Measurements from ENCODE around the gene NXPH4.

DNA sequence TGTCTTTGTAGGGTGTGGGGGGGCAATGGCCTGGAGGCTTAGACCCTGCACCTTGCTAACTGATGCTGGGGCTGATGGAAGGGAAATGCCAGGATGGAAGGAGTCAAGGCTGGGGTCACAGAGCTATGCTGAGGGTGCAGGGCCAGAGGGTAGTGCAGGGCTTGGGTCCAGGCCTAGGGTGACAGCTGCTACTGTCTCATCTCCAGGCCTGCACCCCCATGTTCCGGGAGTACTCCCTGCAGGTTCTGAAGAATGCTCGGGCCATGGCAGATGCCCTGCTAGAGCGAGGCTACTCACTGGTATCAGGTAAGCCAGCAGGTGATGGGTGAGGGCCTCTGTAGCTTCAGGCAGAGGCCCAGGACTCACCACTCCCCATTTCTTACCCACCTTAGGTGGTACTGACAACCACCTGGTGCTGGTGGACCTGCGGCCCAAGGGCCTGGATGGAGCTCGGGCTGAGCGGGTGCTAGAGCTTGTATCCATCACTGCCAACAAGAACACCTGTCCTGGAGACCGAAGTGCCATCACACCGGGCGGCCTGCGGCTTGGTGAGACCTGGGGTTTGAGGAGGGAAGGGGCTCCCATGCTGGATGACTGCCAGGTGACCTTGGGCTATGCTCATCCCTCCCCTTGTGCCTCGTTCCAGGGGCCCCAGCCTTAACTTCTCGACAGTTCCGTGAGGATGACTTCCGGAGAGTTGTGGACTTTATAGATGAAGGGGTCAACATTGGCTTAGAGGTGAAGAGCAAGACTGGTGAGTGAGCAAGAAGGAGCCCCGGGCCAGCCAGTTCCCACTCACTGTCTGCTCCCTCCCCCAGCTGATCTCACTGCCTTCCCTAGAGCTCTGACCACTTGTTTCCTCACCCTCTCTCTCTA, 17.0 kb downstream of the NXPH4 start:
- TF ChIP-seq, protein P1, sequence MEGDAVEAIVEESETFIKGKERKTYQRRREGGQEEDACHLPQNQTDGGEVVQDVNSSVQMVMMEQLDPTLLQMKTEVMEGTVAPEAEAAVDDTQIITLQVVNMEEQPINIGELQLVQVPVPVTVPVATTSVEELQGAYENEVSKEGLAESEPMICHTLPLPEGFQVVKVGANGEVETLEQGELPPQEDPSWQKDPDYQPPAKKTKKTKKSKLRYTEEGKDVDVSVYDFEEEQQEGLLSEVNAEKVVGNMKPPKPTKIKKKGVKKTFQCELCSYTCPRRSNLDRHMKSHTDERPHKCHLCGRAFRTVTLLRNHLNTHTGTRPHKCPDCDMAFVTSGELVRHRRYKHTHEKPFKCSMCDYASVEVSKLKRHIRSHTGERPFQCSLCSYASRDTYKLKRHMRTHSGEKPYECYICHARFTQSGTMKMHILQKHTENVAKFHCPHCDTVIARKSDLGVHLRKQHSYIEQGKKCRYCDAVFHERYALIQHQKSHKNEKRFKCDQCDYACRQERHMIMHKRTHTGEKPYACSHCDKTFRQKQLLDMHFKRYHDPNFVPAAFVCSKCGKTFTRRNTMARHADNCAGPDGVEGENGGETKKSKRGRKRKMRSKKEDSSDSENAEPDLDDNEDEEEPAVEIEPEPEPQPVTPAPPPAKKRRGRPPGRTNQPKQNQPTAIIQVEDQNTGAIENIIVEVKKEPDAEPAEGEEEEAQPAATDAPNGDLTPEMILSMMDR (IDR thresholded peaks at IDR 0.05), result no peak
- TF ChIP-seq POLR2A (IDR thresholded peaks at IDR 0.05; ENCODE audit: low read depth), result no peak
- TF ChIP-seq POLR2AphosphoS5 (IDR thresholded peaks at IDR 0.05), result no peak
- no peak for TF ChIP-seq EP300 (IDR thresholded peaks at IDR 0.05)

Data from esophagus muscularis mucosa (tissue), 4 donors.